ENCODE data around the gene CEP70.

Gene CEP70

DNA sequence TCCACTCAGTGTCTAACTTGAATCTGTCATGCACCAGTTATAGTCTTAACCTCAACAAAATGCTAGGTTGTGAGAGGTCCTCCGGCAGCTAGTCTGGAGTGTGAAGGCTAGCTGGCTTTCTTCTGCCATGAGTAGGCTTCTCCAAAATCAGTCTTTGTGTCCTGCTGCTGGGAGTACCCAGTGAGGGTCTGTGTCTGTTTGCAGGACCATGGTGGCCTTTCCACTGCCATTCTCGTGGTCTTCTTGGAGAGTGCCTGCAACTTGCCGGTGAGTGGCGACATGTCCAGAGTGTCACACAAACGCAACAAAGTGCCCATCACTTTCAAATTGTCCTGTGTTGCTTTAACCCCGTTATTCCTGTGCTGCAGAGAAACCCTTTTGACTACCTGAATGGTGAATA lies 125.6 kb downstream of the CEP70 start:
- H3K36me3 ChIP-seq (ENCODE audit: control insufficient read depth, insufficient read depth, low read length), result no peaks in the 10 kb centered on the region
- no peak overlapping the region for H3K4me3 ChIP-seq (replicated peaks; ENCODE audit: low read depth, low read length)
- peaks cover 3% of the 10 kb centered on the region; the same call in 1 of the 2 replicates for H3K27me3 ChIP-seq (replicated peaks; ENCODE audit: control insufficient read depth, insufficient read depth, low read length)
- no peak for TF ChIP-seq CTCF (IDR thresholded peaks at IDR 0.05; ENCODE audit: insufficient read depth, low read length, poor library complexity, severe bottlenecking)
- DNase-seq (ENCODE audit: extremely low read depth, insufficient read length), result no peak

- H3K27me3 ChIP-seq (replicated peaks; ENCODE audit: control insufficient read depth, insufficient read depth, low read length), result peaks cover 3% of the 10 kb centered on the region; the same call in 1 of the 2 replicates
- no peak for DNase-seq (ENCODE audit: extremely low read depth, insufficient read length)
- H3K36me3 ChIP-seq (ENCODE audit: control insufficient read depth, insufficient read depth, low read length), result no peaks in the 10 kb centered on the region
- TF ChIP-seq CTCF (IDR thresholded peaks at IDR 0.05; ENCODE audit: insufficient read depth, low read length, poor library complexity, severe bottlenecking), result no peak
- H3K4me3 ChIP-seq (replicated peaks; ENCODE audit: low read depth, low read length), result no peak overlapping the region
Measured at GRCh38 chr3:138467931-138468330, 126.1 kb downstream of the CEP70 start.

GRCh38 chr3:138465925-138466324 lies 128.1 kb downstream of the CEP70 start:
- Histone ChIP-seq H3K4me3 (replicated peaks; ENCODE audit: low read depth, low read length) (no peak overlapping the region), H3K36me3 (ENCODE audit: control insufficient read depth, insufficient read depth, low read length) (no peaks in the 10 kb centered on the region), H3K27me3 (replicated peaks; ENCODE audit: control insufficient read depth, insufficient read depth, low read length) (peaks cover 4% of the 10 kb centered on the region; the same call in 1 of the 2 replicates)
- DNase-seq (ENCODE audit: extremely low read depth, insufficient read length), result no peak
- no peak for TF ChIP-seq CTCF (IDR thresholded peaks at IDR 0.05; ENCODE audit: insufficient read depth, low read length, poor library complexity, severe bottlenecking)

DNA sequence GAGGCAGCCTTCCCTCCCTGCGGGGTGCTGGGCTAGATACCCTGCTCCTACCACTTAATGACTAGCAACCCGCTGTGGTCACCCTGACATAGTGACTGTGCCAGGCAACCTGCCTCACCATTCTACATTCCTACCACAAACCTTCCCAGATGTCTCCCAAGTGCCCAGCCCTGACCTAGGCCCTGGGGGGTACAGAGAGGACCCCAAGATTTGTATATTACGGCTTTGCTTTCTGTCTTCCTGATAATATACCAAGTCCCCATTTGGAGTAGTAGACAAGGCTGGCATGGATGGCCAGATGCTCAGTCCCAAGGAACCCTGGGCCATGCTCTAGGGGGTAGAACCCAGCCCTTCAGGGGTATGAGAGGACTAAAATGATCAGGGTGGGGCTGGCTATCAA lies 128.6 kb downstream of the CEP70 start:
- Histone ChIP-seq H3K27me3 (replicated peaks; ENCODE audit: control insufficient read depth, insufficient read depth, low read length) (peaks cover 4% of the 10 kb centered on the region; the same call in 1 of the 2 replicates), H3K4me3 (replicated peaks; ENCODE audit: low read depth, low read length) (no peak overlapping the region), H3K36me3 (ENCODE audit: control insufficient read depth, insufficient read depth, low read length) (no peaks in the 10 kb centered on the region)
- TF ChIP-seq CTCF (IDR thresholded peaks at IDR 0.05; ENCODE audit: insufficient read depth, low read length, poor library complexity, severe bottlenecking), result no peak
- no peak for DNase-seq (ENCODE audit: extremely low read depth, insufficient read length)

DNA sequence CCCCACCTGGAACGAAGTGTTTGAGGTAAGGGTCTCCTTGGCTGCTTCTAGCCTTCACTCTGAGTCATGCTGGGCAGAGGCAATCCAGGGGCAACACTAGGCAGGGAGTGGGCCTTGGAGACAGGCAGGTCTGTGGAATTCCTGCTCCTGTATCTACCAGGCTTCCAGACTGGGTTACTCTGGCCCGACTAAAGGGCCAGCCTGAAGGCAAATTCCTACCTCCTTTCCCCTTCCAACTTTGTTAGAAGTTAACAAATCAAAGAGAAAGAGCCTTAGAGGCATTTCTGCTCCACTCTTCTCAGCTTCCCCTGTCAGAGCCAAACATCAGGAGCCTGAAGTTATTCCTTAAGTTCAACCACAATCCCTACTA lies 129.6 kb downstream of the CEP70 start:
- no peaks in the 10 kb centered on the region for H3K36me3 ChIP-seq (ENCODE audit: control insufficient read depth, insufficient read depth, low read length)
- no peak for TF ChIP-seq CTCF (IDR thresholded peaks at IDR 0.05; ENCODE audit: insufficient read depth, low read length, poor library complexity, severe bottlenecking)
- no peak for DNase-seq (ENCODE audit: extremely low read depth, insufficient read length)
- peaks cover 4% of the 10 kb centered on the region; the same call in 1 of the 2 replicates for H3K27me3 ChIP-seq (replicated peaks; ENCODE audit: control insufficient read depth, insufficient read depth, low read length)
- no peak overlapping the region for H3K4me3 ChIP-seq (replicated peaks; ENCODE audit: low read depth, low read length)
